GM19328 (cell line): Measurements from ENCODE around the gene HEPHL1.

Experiments
- ATAC-seq: cut with Tn5 transposase; IDR thresholded peaks from one replicate; pipeline ENCODE4 v1.9.1; 2021; ENCODE audit warnings: mild to moderate bottlenecking, moderate library complexity; ENCODE audit not compliant: unreplicated experiment

HEPHL1 gene

GRCh38 chr11:94024547-94024946, 3.4 kb downstream of the HEPHL1 start:
- no peak for ATAC-seq

GRCh38 chr11:94025690-94026394, 4.7 kb downstream of the HEPHL1 start:
- ATAC-seq = no peak

GRCh38 chr11:94027210-94027609, 6.1 kb downstream of the HEPHL1 start:
- ATAC-seq = no peak

- ATAC-seq = no peak
Measured at GRCh38 chr11:94028436-94028835, 7.3 kb downstream of the HEPHL1 start.

- no peak for ATAC-seq
Measured at GRCh38 chr11:94030059-94030458, 8.9 kb downstream of the HEPHL1 start.

- no peak for ATAC-seq
Measured at GRCh38 chr11:94031625-94032024, 10.5 kb downstream of the HEPHL1 start.

- ATAC-seq = no peak
Measured at GRCh38 chr11:94032066-94032465, 10.9 kb downstream of the HEPHL1 start.

GRCh38 chr11:94032725-94033124, 11.6 kb downstream of the HEPHL1 start:
- ATAC-seq = no peak

GRCh38 chr11:94034207-94034606, 13.1 kb downstream of the HEPHL1 start:
- no peak for ATAC-seq

GRCh38 chr11:94036096-94036495, 14.9 kb downstream of the HEPHL1 start:
- no peak for ATAC-seq

GRCh38 chr11:94043241-94043640, 22.1 kb downstream of the HEPHL1 start:
- ATAC-seq = no peak

- no peak for ATAC-seq
Measured at GRCh38 chr11:94046796-94047195, 25.6 kb downstream of the HEPHL1 start.

- ATAC-seq = no peak
Measured at GRCh38 chr11:94048032-94048709, 27.0 kb downstream of the HEPHL1 start.

GRCh38 chr11:94049351-94049750, 28.2 kb downstream of the HEPHL1 start:
- ATAC-seq = no peak

- ATAC-seq = no peak
Measured at GRCh38 chr11:94058630-94059029, 37.5 kb downstream of the HEPHL1 start.

- no peak for ATAC-seq
Measured at GRCh38 chr11:94059065-94059464, 37.9 kb downstream of the HEPHL1 start.

GRCh38 chr11:94060401-94060800, 39.2 kb downstream of the HEPHL1 start:
- ATAC-seq = no peak

GRCh38 chr11:94062360-94062759, 41.2 kb downstream of the HEPHL1 start:
- no peak for ATAC-seq

- ATAC-seq = no peak
Measured at GRCh38 chr11:94066901-94067429, 45.8 kb downstream of the HEPHL1 start.

- no peak for ATAC-seq
Measured at GRCh38 chr11:94068764-94069163, 47.6 kb downstream of the HEPHL1 start.

GRCh38 chr11:94077552-94078293, 56.6 kb downstream of the HEPHL1 start:
- ATAC-seq = no peak

GRCh38 chr11:94084164-94084563, 63.0 kb downstream of the HEPHL1 start:
- ATAC-seq = no peak
